Neural progenitor cell (in vitro differentiated cells): ENCODE results near the gene TEX14. TPM values are rescaled to one million over a fixed set of nuclear protein-coding genes. Genes with fewer than 3 reads are reported as not detected.

Experiments used
- DNase-seq: peaks from one replicate; pipeline ENCODE4 v3.0.0-alpha.2; 2016; ENCODE audit warnings: low spot score
- H2AFZ ChIP-seq: fragments of 200-600 bp; sonication (generic); replicated peaks from 2 replicates; pipeline ENCODE4 v1.6.1; 2016; ENCODE audit warnings: antibody characterized with exemption
- H3F3A ChIP-seq: fragments of 200-600 bp; sonication (generic); 2 replicates; pipeline ENCODE4 v1.6.1; 2016; ENCODE audit warnings: antibody characterized with exemption, low read depth
- H3K27ac ChIP-seq: fragments of 200-600 bp; sonication (generic); 2 replicates; pipeline ENCODE4 v1.5.1; 2016; ENCODE audit warnings: mild to moderate bottlenecking
- H3K27me3 ChIP-seq: fragments of 200-600 bp; sonication (generic); 2 replicates; pipeline ENCODE4 v1.6.1; 2016; ENCODE audit warnings: mild to moderate bottlenecking, moderate library complexity
- H3K36me3 ChIP-seq: fragments of 200-600 bp; sonication (generic); 2 replicates; pipeline ENCODE4 v1.5.1; 2016
- H3K4me1 ChIP-seq: fragments of 200-600 bp; sonication (generic); 2 replicates; pipeline ENCODE4 v1.6.1; 2016; ENCODE audit warnings: mixed run types
- H3K4me2 ChIP-seq: fragments of 200-600 bp; sonication (generic); 2 replicates; pipeline ENCODE4 v1.6.1; 2016
- H3K4me3 ChIP-seq: fragments of 200-600 bp; sonication (generic); 2 replicates; pipeline ENCODE4 v1.5.1; 2016
- H3K79me2 ChIP-seq: fragments of 200-600 bp; sonication (generic); 2 replicates; pipeline ENCODE4 v1.6.1; 2016; ENCODE audit warnings: low read depth
- H3K9ac ChIP-seq: fragments of 200-600 bp; sonication (generic); 2 replicates; pipeline ENCODE4 v1.6.1; 2016
- H3K9me3 ChIP-seq: fragments of 200-600 bp; sonication (generic); 2 replicates; pipeline ENCODE4 v1.5.1; 2016; ENCODE audit warnings: low read depth
- H4K20me1 ChIP-seq: fragments of 200-600 bp; sonication (generic); 2 replicates; pipeline ENCODE4 v1.6.1; 2016; ENCODE audit warnings: low read depth
- H3K27ac Mint-ChIP-seq: 3 replicates; pipeline ENCODE4 v1.8.0; 2021; ENCODE audit warnings: mixed read lengths
- H3K27me3 Mint-ChIP-seq: 2 replicates; pipeline ENCODE4 v1.8.0; 2022; ENCODE audit warnings: low read depth, mild to moderate bottlenecking, inconsistent platforms, moderate library complexity, mixed read lengths; ENCODE audit not compliant: insufficient read depth
- H3K36me3 Mint-ChIP-seq: 3 replicates; pipeline ENCODE4 v1.8.0; 2021; ENCODE audit warnings: mixed read lengths
- H3K4me1 Mint-ChIP-seq: 3 replicates; pipeline ENCODE4 v1.8.0; 2021; ENCODE audit warnings: mixed read lengths
- H3K4me3 Mint-ChIP-seq: 3 replicates; pipeline ENCODE4 v1.8.0; 2021; ENCODE audit warnings: mild to moderate bottlenecking, moderate library complexity, mixed read lengths
- H3K9me3 Mint-ChIP-seq: 3 replicates; pipeline ENCODE4 v1.8.0; 2020; ENCODE audit warnings: mixed read lengths
- EZH2 ChIP-seq: fragments of 200-600 bp; sonication (generic); IDR thresholded peaks from 2 replicates; pipeline ENCODE4 v1.6.1; 2017; ENCODE audit warnings: antibody characterized with exemption, mild to moderate bottlenecking, moderate library complexity
- EZH2phosphoT487 ChIP-seq: fragments of 200-600 bp; sonication (generic); IDR thresholded peaks from 2 replicates; pipeline ENCODE4 v1.6.1; 2017; ENCODE audit warnings: antibody characterized with exemption
- total RNA-seq: library from RNA; depleted of rRNA; stranded (reverse); fragments of >200 nt; gene quantifications from 2 replicates; pipeline ENCODE4 v1.2.3, GENCODE V29; 2015; ENCODE audit warnings: low replicate concordance
- TF ChIP-seq, protein P1 (sequence below): fragments of 200-600 bp; sonication (generic); IDR thresholded peaks from 2 replicates; pipeline ENCODE4 v1.5.1; 2017; ENCODE audit warnings: antibody characterized with exemption, mild to moderate bottlenecking

The TEX14 gene
- total RNA-seq, 1 donor from 2014 or later = 0.09 TPM

DNA sequence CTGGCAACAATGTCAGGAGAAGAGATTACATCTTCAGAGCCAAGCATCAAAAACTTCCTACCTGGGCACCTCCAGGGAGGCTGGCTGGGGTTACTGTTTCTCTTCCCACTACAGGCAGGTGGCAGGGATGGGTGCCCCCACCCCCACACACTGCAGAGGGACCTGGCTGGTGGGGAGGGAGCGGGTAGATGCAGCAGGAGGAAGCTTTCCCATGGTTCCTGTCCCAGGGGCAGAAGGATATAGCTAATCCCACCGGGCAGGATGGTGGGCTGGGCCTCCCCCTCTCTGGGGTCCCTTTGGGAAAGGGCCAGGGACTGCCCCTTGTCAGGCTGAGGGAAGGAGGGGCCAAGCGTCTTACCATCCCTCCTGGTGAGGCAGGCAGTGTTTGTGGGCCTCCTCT is 160.7 kb downstream of the TEX14 start:
- Mint-ChIP-seq H3K27me3 (peaks cover 22% of the 10 kb centered on the region), H3K9me3 (no peaks in the 10 kb centered on the region), H3K36me3 (no peaks in the 10 kb centered on the region), H3K4me1 (peaks cover 29% of the 10 kb centered on the region), H3K27ac (no peak overlapping the region), H3K4me3 (peak overlapping the region; percentile 79)
- Histone ChIP-seq H3K9ac (no peak overlapping the region), H3K4me3 (peak overlapping the region; percentile 76), H3K27ac (no peak overlapping the region), H3K27me3 (peaks cover 11% of the 10 kb centered on the region), H3K4me2 (peak overlapping the region; percentile 94), H3K79me2 (no peaks in the 10 kb centered on the region), H3K4me1 (peaks cover 32% of the 10 kb centered on the region), H3K9me3 (no peaks in the 10 kb centered on the region), H4K20me1 (no peaks in the 10 kb centered on the region), H3F3A (peaks cover 23% of the 10 kb centered on the region), H3K36me3 (no peaks in the 10 kb centered on the region), H2AFZ (peak overlapping the region; percentile 95)
- TF ChIP-seq EZH2phosphoT487 (no peak), EZH2 (no peak)
- TF ChIP-seq, protein P1, sequence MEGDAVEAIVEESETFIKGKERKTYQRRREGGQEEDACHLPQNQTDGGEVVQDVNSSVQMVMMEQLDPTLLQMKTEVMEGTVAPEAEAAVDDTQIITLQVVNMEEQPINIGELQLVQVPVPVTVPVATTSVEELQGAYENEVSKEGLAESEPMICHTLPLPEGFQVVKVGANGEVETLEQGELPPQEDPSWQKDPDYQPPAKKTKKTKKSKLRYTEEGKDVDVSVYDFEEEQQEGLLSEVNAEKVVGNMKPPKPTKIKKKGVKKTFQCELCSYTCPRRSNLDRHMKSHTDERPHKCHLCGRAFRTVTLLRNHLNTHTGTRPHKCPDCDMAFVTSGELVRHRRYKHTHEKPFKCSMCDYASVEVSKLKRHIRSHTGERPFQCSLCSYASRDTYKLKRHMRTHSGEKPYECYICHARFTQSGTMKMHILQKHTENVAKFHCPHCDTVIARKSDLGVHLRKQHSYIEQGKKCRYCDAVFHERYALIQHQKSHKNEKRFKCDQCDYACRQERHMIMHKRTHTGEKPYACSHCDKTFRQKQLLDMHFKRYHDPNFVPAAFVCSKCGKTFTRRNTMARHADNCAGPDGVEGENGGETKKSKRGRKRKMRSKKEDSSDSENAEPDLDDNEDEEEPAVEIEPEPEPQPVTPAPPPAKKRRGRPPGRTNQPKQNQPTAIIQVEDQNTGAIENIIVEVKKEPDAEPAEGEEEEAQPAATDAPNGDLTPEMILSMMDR = no peak
- DNase-seq = peak; percentile 44

DNA sequence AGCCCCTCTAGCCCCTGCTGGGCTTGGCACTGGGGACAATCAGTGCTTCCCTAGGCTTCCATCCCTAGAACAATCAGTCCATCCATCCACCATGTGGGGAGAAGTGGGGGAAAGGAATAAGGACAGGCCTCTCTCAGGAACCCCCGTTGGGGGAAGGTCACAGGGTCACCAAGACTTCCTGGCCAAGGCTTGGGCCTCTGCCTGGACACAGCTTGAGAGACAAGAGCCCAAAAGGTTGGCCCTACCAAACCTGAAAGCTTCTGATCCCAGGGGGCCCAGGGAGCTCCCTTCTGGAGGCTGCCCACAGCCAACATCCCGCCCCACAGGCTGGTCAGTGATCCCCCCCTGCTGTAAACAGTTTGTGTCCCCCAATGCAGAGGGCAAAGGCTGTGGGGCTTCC is 161.2 kb downstream of the TEX14 start:
- no peak overlapping the region for H3K9ac ChIP-seq
- H3K27me3 Mint-ChIP-seq = peaks cover 22% of the 10 kb centered on the region

DNA sequence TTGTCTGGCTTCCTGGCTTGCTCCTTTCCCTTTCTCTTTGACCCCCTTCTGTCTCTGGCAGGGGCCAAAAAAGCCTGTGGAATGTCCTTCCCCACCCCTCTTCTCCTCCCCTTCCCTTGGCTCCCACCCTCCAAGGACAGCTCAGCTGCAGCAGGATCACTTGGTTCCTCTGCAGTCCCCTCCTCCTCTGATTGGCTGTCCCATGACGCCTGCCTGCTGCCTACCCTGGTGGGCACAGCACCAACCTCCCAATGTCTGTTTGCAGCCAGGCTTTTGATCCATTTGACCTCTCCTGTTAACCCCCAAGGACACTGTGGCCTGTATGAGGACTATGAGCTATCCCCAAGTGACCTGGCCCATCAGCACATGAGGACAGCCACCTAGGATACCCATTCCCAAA is 162.6 kb downstream of the TEX14 start:
- TF ChIP-seq EZH2 = no peak
- TF ChIP-seq, protein P1 = no peak
- TF ChIP-seq EZH2phosphoT487 = no peak
- Mint-ChIP-seq H3K27me3 (peaks cover 19% of the 10 kb centered on the region), H3K27ac (peak overlapping the region; percentile 68), H3K4me3 (no peak overlapping the region), H3K4me1 (peaks cover 21% of the 10 kb centered on the region), H3K36me3 (no peaks in the 10 kb centered on the region), H3K9me3 (no peaks in the 10 kb centered on the region)
- no peak overlapping the region for H3K4me2 ChIP-seq
- no peaks in the 10 kb centered on the region for H3K36me3 ChIP-seq
- no peak overlapping the region for H3K9ac ChIP-seq
- peaks cover 32% of the 10 kb centered on the region for H3K4me1 ChIP-seq
- H3K9me3 ChIP-seq = no peaks in the 10 kb centered on the region
- H4K20me1 ChIP-seq = no peaks in the 10 kb centered on the region
- peaks cover 11% of the 10 kb centered on the region for H3K27me3 ChIP-seq
- H3F3A ChIP-seq = peaks cover 23% of the 10 kb centered on the region
- H3K27ac ChIP-seq = no peak overlapping the region
- DNase-seq = peak; percentile 16
- no peak overlapping the region for H3K4me3 ChIP-seq
- H2AFZ ChIP-seq = no peak overlapping the region
- H3K79me2 ChIP-seq = no peaks in the 10 kb centered on the region

More for the DNA sequence above, 161.2 kb downstream of the TEX14 start:
- Histone ChIP-seq H3K36me3 (no peaks in the 10 kb centered on the region), H3K4me2 (peak overlapping the region; percentile 94), H4K20me1 (no peaks in the 10 kb centered on the region), H3K4me1 (peaks cover 32% of the 10 kb centered on the region), H3F3A (peaks cover 23% of the 10 kb centered on the region), H3K27ac (no peak overlapping the region), H3K4me3 (peak overlapping the region; percentile 76), H3K9me3 (no peaks in the 10 kb centered on the region), H2AFZ (no peak overlapping the region), H3K79me2 (no peaks in the 10 kb centered on the region), H3K27me3 (peaks cover 11% of the 10 kb centered on the region)
- TF ChIP-seq, protein P1 = no peak
- TF ChIP-seq EZH2phosphoT487 = no peak
- no peak for TF ChIP-seq EZH2
- Mint-ChIP-seq H3K9me3 (no peaks in the 10 kb centered on the region), H3K4me1 (peaks cover 25% of the 10 kb centered on the region), H3K27ac (no peak overlapping the region), H3K36me3 (no peaks in the 10 kb centered on the region), H3K4me3 (peak overlapping the region; percentile 79)
- peak; percentile 21 for DNase-seq
